Spleen (tissue), 11 donors: ENCODE results near the gene AHCTF1. TPM values are rescaled to one million over a fixed set of nuclear protein-coding genes. Genes with fewer than 3 reads are reported as not detected.

ENCODE experiments used
- DNase-seq: peaks from one replicate; pipeline ENCODE4 v3.0.0-alpha.2; 2020
- H3K27ac ChIP-seq, 8 donors: fragments of 200-600 bp; sonication (generic) in 7 of 8; 1 replicate in 4 of 8; 2 replicates in 4 of 8; pipeline versions ENCODE4 v1.5.0 to v1.8.0; 2016 to 2021; ENCODE audit warnings: inconsistent platforms in 4 of 8, mild to moderate bottlenecking in 4 of 8, moderate library complexity in 1 of 8
- H3K27me3 ChIP-seq, 7 donors: fragments of 200-600 bp; sonication (generic) in 6 of 7; replicated peaks in 1 of 7; 1 replicate in 4 of 7; 2 replicates in 3 of 7; pipeline versions ENCODE4 v1.5.0 to v1.8.0; 2016 to 2021; ENCODE audit warnings: inconsistent platforms in 3 of 7, mild to moderate bottlenecking in 1 of 7
- H3K36me3 ChIP-seq, 6 donors: fragments of 200-600 bp; sonication (generic) in 5 of 6; 1 replicate in 4 of 6; 2 replicates in 2 of 6; pipeline versions ENCODE4 v1.5.0 to v1.8.0; 2016 to 2021; ENCODE audit warnings: inconsistent platforms in 2 of 6
- H3K4me1 ChIP-seq, 6 donors: fragments of 200-600 bp; sonication (generic) in 5 of 6; 1 replicate in 3 of 6; 2 replicates in 3 of 6; pipeline versions ENCODE4 v1.5.0 to v1.8.0; 2016 to 2021; ENCODE audit warnings: inconsistent platforms in 3 of 6
- H3K4me3 ChIP-seq, 8 donors: fragments of 200-600 bp; sonication (generic) in 7 of 8; 1 replicate in 4 of 8; 2 replicates in 4 of 8; pipeline versions ENCODE4 v1.5.0 to v1.8.0; 2016 to 2021; ENCODE audit warnings: inconsistent platforms in 4 of 8, mild to moderate bottlenecking in 4 of 8, moderate library complexity in 2 of 8
- H3K9me3 ChIP-seq, 8 donors: fragments of 200-600 bp; sonication (generic) in 7 of 8; 1 replicate in 4 of 8; 2 replicates in 4 of 8; pipeline versions ENCODE4 v1.5.0 to v1.8.0; 2016 to 2021; ENCODE audit warnings: inconsistent platforms in 4 of 8
- POLR2A ChIP-seq, 3 donors: fragments of 450-650 bp; IDR thresholded peaks; one replicate each; pipeline ENCODE4 v1.5.1; 2017; ENCODE audit warnings: antibody characterized with exemption in 3 of 3, mild to moderate bottlenecking in 1 of 3
- POLR2AphosphoS5 ChIP-seq, 3 donors: sonication (generic); formaldehyde crosslinking; IDR thresholded peaks; one replicate each; pipeline ENCODE4 v1.5.1; 2017; ENCODE audit warnings: antibody characterized with exemption in 3 of 3
- WGBS, 5 donors: extraction: QIAGEN DNeasy Blood & Tissue Kit in 3 of 5; methylation state at CpG; one replicate each; pipeline versions ENCODE4 v1.1.5 to v1.1.7; 2013 to 2018; 5-methylcytosine and 5-hydroxymethylcytosine counted together
- intact Hi-C: fragments of 100-400 bp; cut with DNase I; formaldehyde crosslinking; loops from one replicate; pipeline ENCODE4 v1.15.0; 2023; ENCODE audit warnings: low total_unique reads
- polyA plus RNA-seq, 3 donors: library from polyadenylated mRNA; stranded (reverse); fragments of 200-250 nt; gene quantifications; one replicate each; pipeline ENCODE4 v1.2.1, GENCODE V29; 2013
- total RNA-seq, 7 donors: library from RNA; depleted of rRNA in 3 of 7; stranded (reverse); fragments of >200 nt in 3 of 7; fragmentation: NEBNext Ultra II Directional in 4 of 7; extraction: Animal tissue kit (Norgen Biotek cat#: 25700) in 4 of 7; gene quantifications; one replicate each; pipeline versions ENCODE4 v1.1.0 to v1.2.1, GENCODE V29; 2016 to 2021
- TF ChIP-seq, protein P1 (sequence below), 11 experiments: fragments of 200-600 bp in 7 of 11; fragments of 450-650 bp in 4 of 11; sonication (generic) in 4 of 11; IDR thresholded peaks in 8 of 11; conservative IDR thresholded peaks in 3 of 11; 1 replicate in 7 of 11; 2 replicates in 4 of 11; pipeline versions ENCODE4 v1.4.0 to v1.8.0; 2016 to 2021; ENCODE audit warnings: antibody characterized with exemption in 11 of 11, inconsistent platforms in 4 of 11, mild to moderate bottlenecking in 1 of 11
- donor health status: healthy with polysubstance abuse.
- donor health status: DM: no; HTN: no; CAD: no; lungs with moderate emphysema.
- donor health status: DM: no; HTN: no; CAD: no.
- donor health status: Bipolar disorder and iron deficiency.
- donor health status: healthy.
- donor health status: DM: no; HTN: no; CAD: no.
- donor health status: DM: yes; HTN: yes; CAD: no.

The AHCTF1 gene
- total and polyA plus RNA-seq, 10 donors: 8.1 to 68.8 (median 39.1) TPM

DNA sequence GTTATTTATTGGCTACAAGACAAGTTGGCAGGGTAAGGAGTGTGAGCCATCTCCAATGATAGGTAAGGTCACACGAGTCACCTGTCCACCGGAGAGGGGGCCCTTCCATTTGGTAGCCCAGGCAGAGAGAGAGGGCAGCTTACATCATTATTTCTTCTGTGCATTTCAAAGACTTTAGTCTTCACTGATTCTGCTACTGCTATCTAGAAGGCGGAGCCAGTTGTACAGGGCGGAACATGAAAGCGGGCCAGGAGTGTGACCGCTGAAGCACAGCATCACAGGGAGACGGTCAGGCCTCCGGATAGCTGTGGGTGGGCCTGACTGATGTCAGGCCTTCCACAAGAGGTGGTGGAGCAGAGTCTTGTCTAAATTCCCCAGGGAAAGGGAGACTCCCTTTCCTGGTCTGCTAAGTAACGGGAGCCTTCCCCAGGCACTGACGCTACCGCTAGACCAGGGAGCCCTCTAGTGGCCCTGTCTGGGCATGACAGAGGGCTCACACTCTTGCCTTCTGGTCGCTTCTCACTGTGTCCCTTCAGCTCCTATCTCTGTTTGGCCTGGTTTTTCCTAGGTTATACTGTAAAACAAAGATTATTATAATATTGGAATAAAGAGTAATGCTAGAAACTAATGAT is 39.5 kb upstream of the AHCTF1 start:
- 75 to 83% (median 78%) methylated on average over 12 of the region's 12 CpGs for WGBS, 5 donors
- Histone ChIP-seq H3K4me1 (peaks cover 0 to 4% (median 0%) of the 10 kb centered on the region in 6 donors), H3K9me3 (peaks cover 0 to 59% (median 37%) of the 10 kb centered on the region in 8 donors), H3K27me3 (no peaks in the 10 kb centered on the region), H3K4me3 (peak overlapping the region in 1 of 8 donors; percentile 35), H3K36me3 (no peaks in the 10 kb centered on the region), H3K27ac (no peak overlapping the region)
- no peak for TF ChIP-seq POLR2A (IDR thresholded peaks at IDR 0.05)
- TF ChIP-seq, protein P1, sequence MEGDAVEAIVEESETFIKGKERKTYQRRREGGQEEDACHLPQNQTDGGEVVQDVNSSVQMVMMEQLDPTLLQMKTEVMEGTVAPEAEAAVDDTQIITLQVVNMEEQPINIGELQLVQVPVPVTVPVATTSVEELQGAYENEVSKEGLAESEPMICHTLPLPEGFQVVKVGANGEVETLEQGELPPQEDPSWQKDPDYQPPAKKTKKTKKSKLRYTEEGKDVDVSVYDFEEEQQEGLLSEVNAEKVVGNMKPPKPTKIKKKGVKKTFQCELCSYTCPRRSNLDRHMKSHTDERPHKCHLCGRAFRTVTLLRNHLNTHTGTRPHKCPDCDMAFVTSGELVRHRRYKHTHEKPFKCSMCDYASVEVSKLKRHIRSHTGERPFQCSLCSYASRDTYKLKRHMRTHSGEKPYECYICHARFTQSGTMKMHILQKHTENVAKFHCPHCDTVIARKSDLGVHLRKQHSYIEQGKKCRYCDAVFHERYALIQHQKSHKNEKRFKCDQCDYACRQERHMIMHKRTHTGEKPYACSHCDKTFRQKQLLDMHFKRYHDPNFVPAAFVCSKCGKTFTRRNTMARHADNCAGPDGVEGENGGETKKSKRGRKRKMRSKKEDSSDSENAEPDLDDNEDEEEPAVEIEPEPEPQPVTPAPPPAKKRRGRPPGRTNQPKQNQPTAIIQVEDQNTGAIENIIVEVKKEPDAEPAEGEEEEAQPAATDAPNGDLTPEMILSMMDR (IDR thresholded peaks at IDR 0.05 in 8 of 11, conservative IDR thresholded peaks at IDR 0.05 in 3 of 11): peak; percentile 46 to 92 (median 82)
- peak; percentile 81 for DNase-seq
- intact Hi-C loops: loop anchor here (10.0 kb wide), 1 partner anchor 66 kb away; no protein-coding TSS in a partner anchor

DNA sequence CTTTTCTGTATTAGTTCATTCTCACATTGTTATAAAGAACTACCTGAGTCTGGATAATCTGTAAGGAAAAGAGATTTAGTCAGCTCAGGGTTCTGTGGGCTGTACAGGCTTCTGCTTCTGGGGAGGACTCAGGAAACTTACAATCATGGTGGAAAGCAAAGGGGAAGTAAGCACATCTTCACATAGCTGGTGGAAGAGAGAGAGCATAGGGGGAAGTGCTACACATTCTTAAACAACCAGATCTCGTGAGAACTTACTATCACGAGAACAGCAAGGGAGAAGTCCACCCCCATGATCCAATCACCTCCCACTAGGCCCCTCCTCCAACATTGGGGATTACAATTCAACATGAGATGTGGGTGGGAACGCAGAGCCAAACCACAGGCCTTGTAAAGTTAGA is 37.9 kb upstream of the AHCTF1 start:
- Histone ChIP-seq H3K27me3 (no peaks in the 10 kb centered on the region), H3K9me3 (peaks cover 0 to 52% (median 35%) of the 10 kb centered on the region in 8 donors), H3K27ac (peak overlapping the region in 5 of 8 donors; percentile 18 to 75 (median 51)), H3K4me1 (peaks cover 0 to 4% (median 0%) of the 10 kb centered on the region in 6 donors), H3K36me3 (no peaks in the 10 kb centered on the region), H3K4me3 (no peak overlapping the region)
- TF ChIP-seq, protein P1 (IDR thresholded peaks at IDR 0.05 in 8 of 11, conservative IDR thresholded peaks at IDR 0.05 in 3 of 11): no peak
- TF ChIP-seq POLR2A (IDR thresholded peaks at IDR 0.05) (no peak), POLR2AphosphoS5 (IDR thresholded peaks at IDR 0.05) (no peak)
- intact Hi-C loops: loop anchor here (10.0 kb wide), 1 partner anchor 65 kb away; no protein-coding TSS in a partner anchor
- no peak for DNase-seq
- 66 to 96% (median 79%) methylated on average over 3 of the region's 3 CpGs for WGBS, 5 donors

- no peaks in the 10 kb centered on the region for H3K27me3 ChIP-seq
- TF ChIP-seq POLR2A (IDR thresholded peaks at IDR 0.05) (no peak), POLR2AphosphoS5 (IDR thresholded peaks at IDR 0.05) (no peak)
- TF ChIP-seq, protein P1 (IDR thresholded peaks at IDR 0.05 in 8 of 11, conservative IDR thresholded peaks at IDR 0.05 in 3 of 11): no peak
- 93 to 98% (median 94%) methylated on average over 2 of the region's 2 CpGs for WGBS, 5 donors
- peaks cover 0 to 49% (median 34%) of the 10 kb centered on the region in 8 donors for H3K9me3 ChIP-seq
- no peak overlapping the region for H3K27ac ChIP-seq
- DNase-seq: no peak
- H3K4me1 ChIP-seq: peaks cover 0 to 15% (median 0%) of the 10 kb centered on the region in 6 donors
- intact Hi-C loops: no loop called here
- H3K36me3 ChIP-seq: no peaks in the 10 kb centered on the region
- H3K4me3 ChIP-seq: no peak overlapping the region
Observed at GRCh38 chr1:246966502-246966901, 34.8 kb upstream of the AHCTF1 start.

GRCh38 chr1:246959944-246960693 is 28.4 kb upstream of the AHCTF1 start:
- no peak for DNase-seq
- intact Hi-C loops: no loop called here
- no peaks in the 10 kb centered on the region for H3K9me3 ChIP-seq
- TF ChIP-seq, protein P1 (IDR thresholded peaks at IDR 0.05 in 8 of 11, conservative IDR thresholded peaks at IDR 0.05 in 3 of 11): peak in 3 of 11 experiments; percentile 35 to 42 (median 35)
- TF ChIP-seq POLR2AphosphoS5 (IDR thresholded peaks at IDR 0.05): no peak
- WGBS, 5 donors: 7 to 18% (median 11%) methylated on average over 1 of the region's 1 CpG
- no peaks in the 10 kb centered on the region for H3K36me3 ChIP-seq
- peak overlapping the region in 1 of 8 donors; percentile 54 for H3K4me3 ChIP-seq
- peak overlapping the region in 7 of 8 donors; percentile 71 to 88 (median 83) for H3K27ac ChIP-seq
- peaks cover 0 to 35% (median 13%) of the 10 kb centered on the region in 6 donors for H3K4me1 ChIP-seq
- no peaks in the 10 kb centered on the region for H3K27me3 ChIP-seq
